ENCODE results near the gene C22orf31. TPM values are rescaled to one million over a fixed set of nuclear protein-coding genes. Genes with fewer than 3 reads are reported as not detected.
A peak's percentile ranks its signal among the peaks of the same experiment; 100 is the strongest.
"Not testable (repeated sequence)": the region's sequence is repeated elsewhere in the genome, so short reads cannot be mapped to it uniquely, and the experiment has no call there.

Gene C22orf31
- polyA plus RNA-seq, 3 donors: not detected

DNA sequence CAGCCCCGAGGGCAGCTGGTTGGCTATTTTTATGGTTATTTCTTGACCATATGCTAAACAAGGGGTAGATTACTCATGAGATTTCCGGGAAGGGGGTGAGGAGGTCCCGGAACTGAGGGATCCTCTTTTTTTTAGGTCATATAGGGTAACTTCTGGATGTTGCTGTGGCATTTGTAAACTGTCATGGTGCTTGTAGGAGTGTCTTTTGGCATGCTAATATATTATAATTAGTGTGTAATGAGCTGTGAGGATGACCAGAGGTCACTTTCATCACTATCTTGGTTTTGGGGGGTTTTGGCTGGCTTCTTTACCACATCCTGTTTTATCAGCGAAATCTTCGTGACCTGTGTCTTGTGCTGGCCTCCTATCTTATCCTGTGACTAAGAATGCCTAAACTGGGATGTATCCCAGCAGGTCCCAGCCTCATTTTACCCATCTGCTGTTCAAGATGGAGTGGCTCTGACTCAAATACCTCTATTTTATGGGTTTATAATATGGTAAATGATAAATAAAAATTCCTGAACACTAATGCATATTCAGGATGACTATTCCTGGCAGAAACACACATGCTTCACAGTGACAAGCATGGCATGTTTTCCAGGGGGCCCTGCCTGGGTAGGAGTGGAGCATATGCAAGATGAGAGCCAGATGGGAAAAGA is 22.4 kb upstream of the C22orf31 start:
- Mint-ChIP-seq H3K4me1 (peaks cover 10% of the 10 kb centered on the region), H3K4me3 (peak overlapping the region in 1 of 2 donors; percentile 84), H3K9me3 (peaks cover 0 to 6% (median 0%) of the 10 kb centered on the region in 7 donors), H3K27ac (peak overlapping the region; percentile 80 to 97 (median 90)), H3K36me3 (no peaks in the 10 kb centered on the region), H3K27me3 (ENCODE audit: low read depth in 3 of 3) (peaks cover 0 to 6% (median 4%) of the 10 kb centered on the region in 3 donors)
- H3K4me2 ChIP-seq (replicated peaks; ENCODE audit: extremely low read depth, low read length, poor library complexity, severe bottlenecking): peak overlapping the region; percentile 7
- peak overlapping the region; percentile 40 to 69 for H3K27ac ChIP-seq (ENCODE audit: low read depth in 1 of 2, low read length in 2 of 2)
- peaks cover 0 to 2% of the 10 kb centered on the region in 2 donors for H3K27me3 ChIP-seq (ENCODE audit: control insufficient read depth in 2 of 2, insufficient read depth in 2 of 2, low read length in 2 of 2)
- H2AFZ ChIP-seq (ENCODE audit: insufficient read depth, low read depth, low read length, poor library complexity, severe bottlenecking): no peak overlapping the region
- H3K79me2 ChIP-seq (ENCODE audit: insufficient read depth, low read length): no peaks in the 10 kb centered on the region
- H3K36me3 ChIP-seq (replicated peaks in 1 of 2; ENCODE audit: control insufficient read depth in 1 of 2, insufficient read depth in 2 of 2, low read length in 2 of 2): no peaks in the 10 kb centered on the region
- WGBS (ENCODE audit: insufficient coverage): 32% methylated on average over 3 of the region's 5 CpGs
- peak; percentile 72 to 90 (median 73) for DNase-seq
- TF ChIP-seq CTCF (IDR thresholded peaks at IDR 0.05): no peak
- no peaks in the 10 kb centered on the region for H3K9me3 ChIP-seq (replicated peaks in 1 of 2; ENCODE audit: control insufficient read depth in 1 of 2, insufficient read depth in 1 of 2, low read length in 2 of 2)
- no peak overlapping the region for H3K4me3 ChIP-seq (replicated peaks in 1 of 3; ENCODE audit: low read depth in 2 of 3, low read length in 3 of 3)
- intact Hi-C loops (cut with micrococcal nuclease): loop anchor here (2.0 to 10.0 kb wide), 2 partner anchors 71 kb away; no protein-coding TSS in a partner anchor
- no peak overlapping the region for H3K9ac ChIP-seq (ENCODE audit: insufficient read depth, low read length, poor library complexity, severe bottlenecking)
- H3K4me1 ChIP-seq (ENCODE audit: control insufficient read depth in 1 of 2, insufficient read depth in 2 of 2, low read length in 2 of 2): peaks cover 12 to 15% of the 10 kb centered on the region in 2 donors
- H4K20me1 ChIP-seq (ENCODE audit: insufficient read depth, low read length): no peaks in the 10 kb centered on the region

- not testable (repeated sequence) for H3K27me3 Mint-ChIP-seq (ENCODE audit: low read depth in 3 of 3); DNase-seq; H2AFZ ChIP-seq (ENCODE audit: insufficient read depth, low read depth, low read length, poor library complexity, severe bottlenecking); H3K4me3 ChIP-seq (replicated peaks in 1 of 3; ENCODE audit: low read depth in 2 of 3, low read length in 3 of 3); H3K36me3 ChIP-seq (replicated peaks in 1 of 2; ENCODE audit: control insufficient read depth in 1 of 2, insufficient read depth in 2 of 2, low read length in 2 of 2); H3K9me3 ChIP-seq (replicated peaks in 1 of 2; ENCODE audit: control insufficient read depth in 1 of 2, insufficient read depth in 1 of 2, low read length in 2 of 2); H3K9ac ChIP-seq (ENCODE audit: insufficient read depth, low read length, poor library complexity, severe bottlenecking); H3K27me3 ChIP-seq (ENCODE audit: control insufficient read depth in 2 of 2, insufficient read depth in 2 of 2, low read length in 2 of 2); H3K4me2 ChIP-seq (replicated peaks; ENCODE audit: extremely low read depth, low read length, poor library complexity, severe bottlenecking); H3K36me3 Mint-ChIP-seq; H4K20me1 ChIP-seq (ENCODE audit: insufficient read depth, low read length); H3K79me2 ChIP-seq (ENCODE audit: insufficient read depth, low read length); H3K9me3 Mint-ChIP-seq
- no CpG with 5 or more reads among the region's 7 CpGs for WGBS (ENCODE audit: insufficient coverage)
- Histone ChIP-seq H3K27ac (ENCODE audit: low read depth in 1 of 2, low read length in 2 of 2) (peak overlapping the region; percentile 40 to 69), H3K4me1 (ENCODE audit: control insufficient read depth in 1 of 2, insufficient read depth in 2 of 2, low read length in 2 of 2) (peaks cover 12 to 15% of the 10 kb centered on the region in 2 donors)
- H3K4me1 Mint-ChIP-seq: peaks cover 10% of the 10 kb centered on the region
- H3K27ac Mint-ChIP-seq: peak overlapping the region; percentile 80 to 97 (median 90)
- H3K4me3 Mint-ChIP-seq: peak overlapping the region in 1 of 2 donors; percentile 84
- intact Hi-C loops (cut with micrococcal nuclease): loop anchor here in 1 of 2 donors (10.0 kb wide), 1 partner anchor 71 kb away; no protein-coding TSS in a partner anchor
These were observed 21.9 kb upstream of the C22orf31 start for GRCh38 chr22:29083576-29083932.

Measured in CD14-positive monocyte (primary cell).